Fibroblast of lung (primary cell): Measurements from ENCODE around the gene TNS1. TPM values are rescaled to one million over a fixed set of nuclear protein-coding genes. Genes with fewer than 3 reads are reported as not detected.
"Not testable (repeated sequence)": the region's sequence is repeated elsewhere in the genome, so short reads cannot be mapped to it uniquely, and the experiment has no call there.

Experiments used
- DNase-seq, 2 donors: peaks; one replicate each; pipeline versions ENCODE4 v3.0.0 to v3.0.0-alpha.2; 2010; ENCODE audit warnings: low read depth in 2 of 2
- H2AFZ ChIP-seq: 2 replicates; pipeline ENCODE4 v1.5.1; 2012; ENCODE audit warnings: low read length, control low read depth, inconsistent platforms
- H3K27ac ChIP-seq: 2 replicates; pipeline ENCODE4 v1.5.1; 2011; ENCODE audit warnings: low read length, control low read depth; ENCODE audit not compliant: insufficient read depth
- H3K27me3 ChIP-seq: 2 replicates; pipeline ENCODE4 v1.5.1; 2011; ENCODE audit warnings: mild to moderate bottlenecking, low read length; ENCODE audit not compliant: control insufficient read depth, insufficient read depth
- H3K36me3 ChIP-seq: 2 replicates; pipeline ENCODE4 v1.5.1; 2011; ENCODE audit warnings: low read length; ENCODE audit not compliant: control insufficient read depth, insufficient read depth
- H3K4me1 ChIP-seq: 2 replicates; pipeline ENCODE4 v1.5.1; 2011; ENCODE audit warnings: low read length; ENCODE audit not compliant: control insufficient read depth, insufficient read depth; ENCODE audit errors: extremely low read depth
- H3K4me2 ChIP-seq: 2 replicates; pipeline ENCODE4 v1.5.1; 2011; ENCODE audit warnings: low read length, control low read depth; ENCODE audit not compliant: insufficient read depth; ENCODE audit errors: extremely low read depth
- H3K4me3 ChIP-seq, 4 experiments: fragments of 200-600 bp in 1 of 4; sonication (generic) in 1 of 4; replicated peaks in 1 of 4; 2 replicates each; pipeline ENCODE4 v1.5.1; 2011 to 2016; ENCODE audit warnings: low read length in 4 of 4, low read depth in 3 of 4, mild to moderate bottlenecking in 3 of 4, control low read depth in 2 of 4, inconsistent platforms in 1 of 4, mixed read lengths in 1 of 4; ENCODE audit not compliant: insufficient read depth in 1 of 4; ENCODE audit errors: control extremely low read depth in 1 of 4
- H3K79me2 ChIP-seq: 2 replicates; pipeline ENCODE4 v1.5.1; 2012; ENCODE audit warnings: mild to moderate bottlenecking, low read length, inconsistent platforms; ENCODE audit not compliant: control insufficient read depth, insufficient read depth
- H3K9ac ChIP-seq: 2 replicates; pipeline ENCODE4 v1.5.1; 2011; ENCODE audit warnings: mild to moderate bottlenecking, low read length, control low read depth; ENCODE audit not compliant: insufficient read depth
- H3K9me3 ChIP-seq: 2 replicates; pipeline ENCODE4 v1.5.1; 2012; ENCODE audit warnings: low read depth, low read length; ENCODE audit not compliant: control insufficient read depth, insufficient read depth
- H4K20me1 ChIP-seq: 2 replicates; pipeline ENCODE4 v1.5.1; 2011; ENCODE audit warnings: low read length; ENCODE audit not compliant: control insufficient read depth, insufficient read depth; ENCODE audit errors: extremely low read depth
- CTCF ChIP-seq, 2 donors: IDR thresholded peaks in 1 of 2; conservative IDR thresholded peaks in 1 of 2; 1 replicate in 1 of 2; 2 replicates in 1 of 2; pipeline ENCODE4 v1.5.1; 2011 to 2012; ENCODE audit warnings: low read length in 2 of 2, control low read depth in 1 of 2, inconsistent platforms in 1 of 2, low read depth in 1 of 2, mild to moderate bottlenecking in 1 of 2
- EZH2 ChIP-seq: IDR thresholded peaks from 2 replicates; pipeline ENCODE4 v1.5.1; 2012; ENCODE audit warnings: low read length, control low read depth, mild to moderate bottlenecking; ENCODE audit errors: missing control alignments
- polyA plus RNA-seq, 2 donors: library from polyadenylated mRNA; depleted of rRNA in 1 of 2; stranded (reverse) in 1 of 2; unstranded in 1 of 2; fragments of >200 nt; gene quantifications; 2 replicates each; pipeline ENCODE4 v1.2.1, GENCODE V29; 2011 to 2012; ENCODE audit warnings: missing spikeins in 1 of 2
- total RNA-seq: library from RNA; depleted of rRNA; stranded (reverse); fragments of >200 nt; gene quantifications from 2 replicates; pipeline ENCODE4 v1.2.1, GENCODE V29; 2014

TNS1 gene
- total and polyA plus RNA-seq, 2 donors (not counting 1 experiment from before 2014, with no cell fraction given): 44.4 to 47.1 TPM

DNA sequence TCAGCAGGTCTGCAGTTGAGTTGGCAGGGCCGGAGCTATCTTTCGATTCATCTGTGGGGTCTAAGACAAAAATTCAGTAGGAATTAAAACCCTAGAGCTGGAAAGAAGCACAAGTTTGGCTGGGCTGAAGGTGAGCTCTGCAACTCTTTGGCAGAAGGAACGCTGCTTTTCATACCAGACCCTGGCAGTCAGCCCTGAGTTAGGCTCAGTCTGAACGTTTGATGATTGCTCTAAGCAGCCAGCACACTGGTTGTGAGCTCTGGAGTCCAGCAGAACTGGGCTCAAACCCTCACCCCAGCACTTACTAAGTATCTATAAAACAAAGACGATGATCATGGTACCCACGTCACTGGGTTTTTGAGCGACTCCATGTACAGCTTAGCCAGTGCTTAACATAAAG lies 192.5 kb downstream of the TNS1 start:
- Histone ChIP-seq H3K36me3 (peaks cover 28% of the 10 kb centered on the region), H3K9me3 (no peaks in the 10 kb centered on the region), H3K27me3 (no peaks in the 10 kb centered on the region), H4K20me1 (no peaks in the 10 kb centered on the region), H2AFZ (no peak overlapping the region), H3K79me2 (no peaks in the 10 kb centered on the region), H3K9ac (no peak overlapping the region), H3K4me1 (peaks cover 2% of the 10 kb centered on the region), H3K4me3 (no peak overlapping the region), H3K4me2 (no peak overlapping the region), H3K27ac (no peak overlapping the region)
- no peak for TF ChIP-seq EZH2
- no peak for TF ChIP-seq CTCF (conservative IDR thresholded peaks at IDR 0.05 in 1 of 2, IDR thresholded peaks at IDR 0.05 in 1 of 2; ENCODE audit: low read depth in 1 of 2, low read length in 2 of 2)
- no peak for DNase-seq

- Histone ChIP-seq H4K20me1 (no peaks in the 10 kb centered on the region), H3K4me3 (no peak overlapping the region), H2AFZ (no peak overlapping the region), H3K79me2 (no peaks in the 10 kb centered on the region), H3K27ac (no peak overlapping the region), H3K4me1 (peaks cover 6% of the 10 kb centered on the region), H3K27me3 (no peaks in the 10 kb centered on the region), H3K9ac (no peak overlapping the region), H3K4me2 (no peak overlapping the region), H3K36me3 (peaks cover 30% of the 10 kb centered on the region), H3K9me3 (no peaks in the 10 kb centered on the region)
- TF ChIP-seq EZH2 (no peak), CTCF (conservative IDR thresholded peaks at IDR 0.05 in 1 of 2, IDR thresholded peaks at IDR 0.05 in 1 of 2; ENCODE audit: low read depth in 1 of 2, low read length in 2 of 2) (no peak)
- no peak for DNase-seq
These were observed 193.1 kb downstream of the TNS1 start for GRCh38 chr2:217809736-217810135.

DNA sequence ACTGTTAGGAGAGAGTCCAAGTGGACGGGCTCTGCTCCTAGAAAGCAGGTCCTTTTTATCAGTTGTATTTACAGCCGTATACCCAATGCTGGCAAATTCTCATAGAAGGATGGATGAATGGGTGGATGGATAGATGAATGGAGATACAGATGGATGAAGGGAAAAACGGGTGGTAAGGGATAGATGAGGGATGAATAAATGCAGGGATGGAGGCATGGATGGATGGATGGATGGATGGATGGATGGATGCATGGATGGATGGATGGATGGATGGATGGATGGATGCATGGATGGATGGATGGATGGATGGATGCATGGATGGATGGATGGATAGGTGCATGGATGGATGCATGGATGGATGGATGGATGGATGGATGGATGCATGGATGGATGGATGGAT lies 193.8 kb downstream of the TNS1 start:
- H3K27me3 ChIP-seq, H3K27ac ChIP-seq, H3K9me3 ChIP-seq, H3K79me2 ChIP-seq, H3K4me2 ChIP-seq, H2AFZ ChIP-seq, H4K20me1 ChIP-seq, H3K4me3 ChIP-seq, DNase-seq, H3K4me1 ChIP-seq, H3K9ac ChIP-seq: not testable (repeated sequence)
- H3K36me3 ChIP-seq: peaks cover 30% of the 10 kb centered on the region

GRCh38 chr2:217808326-217808725 lies 194.5 kb downstream of the TNS1 start:
- H3K36me3 ChIP-seq: peaks cover 30% of the 10 kb centered on the region
- no peak overlapping the region for H3K9ac ChIP-seq

More at GRCh38 chr2:217808326-217808725, 194.5 kb downstream of the TNS1 start:
- H3K4me2 ChIP-seq: no peak overlapping the region
- H3K4me1 ChIP-seq: peaks cover 6% of the 10 kb centered on the region
- H3K79me2 ChIP-seq: no peaks in the 10 kb centered on the region
- no peak for DNase-seq
- H3K4me3 ChIP-seq: no peak overlapping the region
- H4K20me1 ChIP-seq: no peaks in the 10 kb centered on the region
- no peak overlapping the region for H2AFZ ChIP-seq
- H3K9me3 ChIP-seq: no peaks in the 10 kb centered on the region
- no peak overlapping the region for H3K27ac ChIP-seq
- H3K27me3 ChIP-seq: no peaks in the 10 kb centered on the region
- TF ChIP-seq EZH2 (no peak), CTCF (conservative IDR thresholded peaks at IDR 0.05 in 1 of 2, IDR thresholded peaks at IDR 0.05 in 1 of 2; ENCODE audit: low read depth in 1 of 2, low read length in 2 of 2) (no peak)
